Left ventricle myocardium inferior (tissue), 1 donor: ENCODE measurements around the gene TMEM126A. TPM values are rescaled to one million over a fixed set of nuclear protein-coding genes. Genes with fewer than 3 reads are reported as not detected.
A peak's percentile ranks its signal among the peaks of the same experiment; 100 is the strongest.

Source experiments
- DNase-seq: peaks from one replicate; pipeline ENCODE4 v3.0.0-alpha.2; 2020
- H3K27ac ChIP-seq: fragments of 200-600 bp; replicated peaks from 2 replicates; pipeline ENCODE4 v1.8.0; 2021
- H3K27me3 ChIP-seq: fragments of 200-600 bp; 2 replicates; pipeline ENCODE4 v1.8.0; 2021; ENCODE audit warnings: low read depth
- H3K36me3 ChIP-seq: fragments of 200-600 bp; 2 replicates; pipeline ENCODE4 v1.8.0; 2021
- H3K4me1 ChIP-seq: fragments of 200-600 bp; 2 replicates; pipeline ENCODE4 v1.8.0; 2021
- H3K4me3 ChIP-seq: fragments of 200-600 bp; 2 replicates; pipeline ENCODE4 v1.8.0; 2021; ENCODE audit warnings: mild to moderate bottlenecking, moderate library complexity
- H3K9me3 ChIP-seq: fragments of 200-600 bp; replicated peaks from 2 replicates; pipeline ENCODE4 v1.8.0; 2021
- CTCF ChIP-seq: fragments of 200-600 bp; IDR thresholded peaks from 2 replicates; pipeline ENCODE4 v1.8.0; 2021; ENCODE audit warnings: antibody characterized with exemption, mild to moderate bottlenecking, borderline replicate concordance
- intact Hi-C: fragments of 100-400 bp; cut with micrococcal nuclease; formaldehyde crosslinking; loops from one replicate; pipeline ENCODE4 v1.11.0; 2022
- total RNA-seq: library from RNA; stranded (reverse); fragmentation: NEBNext Ultra II Directional; extraction: Animal tissue kit (Norgen Biotek cat#: 25700); gene quantifications from one replicate; pipeline ENCODE4 v1.2.1, GENCODE V29; 2021
- donor health status: DM: no; HTN: yes; CAD: no; lungs with severe emphysema.

The TMEM126A gene
- total RNA-seq, 1 donor from 2014 or later: 75.2 TPM

DNA sequence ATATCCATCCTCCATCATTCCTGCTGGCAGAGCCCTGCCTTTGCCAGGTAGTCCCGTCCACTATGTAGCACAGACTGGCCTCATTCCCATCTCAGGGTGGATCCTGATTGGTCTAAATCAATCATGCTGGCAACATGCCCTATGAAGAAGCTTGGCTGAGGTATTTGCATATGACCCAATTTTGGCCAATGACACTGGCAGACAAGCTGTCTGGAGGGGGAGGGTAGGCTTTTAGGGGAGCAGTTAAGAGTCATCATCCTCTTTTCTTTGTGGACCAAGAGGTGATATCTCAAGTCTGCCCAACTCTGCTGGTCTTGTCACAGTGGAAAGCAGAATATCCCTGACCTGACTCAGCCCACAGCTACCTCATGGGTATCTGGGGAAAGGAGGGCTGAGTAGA lies 33.1 kb downstream of the TMEM126A start:
- H3K4me3 ChIP-seq: no peak overlapping the region
- TF ChIP-seq CTCF: no peak
- H3K27me3 ChIP-seq: no peaks in the 10 kb centered on the region
- no peaks in the 10 kb centered on the region for H3K9me3 ChIP-seq
- intact Hi-C loops: no loop called here
- peaks cover 39% of the 10 kb centered on the region for H3K4me1 ChIP-seq
- DNase-seq: no peak
- no peak overlapping the region for H3K27ac ChIP-seq
- no peaks in the 10 kb centered on the region for H3K36me3 ChIP-seq

GRCh38 chr11:85682330-85683305 lies 34.9 kb downstream of the TMEM126A start:
- DNase-seq: peak; percentile 81
- intact Hi-C loops: no loop called here
- peak overlapping the region; percentile 76 for H3K4me3 ChIP-seq
- no peaks in the 10 kb centered on the region for H3K9me3 ChIP-seq
- TF ChIP-seq CTCF: no peak
- H3K4me1 ChIP-seq: peaks cover 49% of the 10 kb centered on the region
- H3K27ac ChIP-seq: peak overlapping the region; percentile 50
- H3K36me3 ChIP-seq: no peaks in the 10 kb centered on the region
- H3K27me3 ChIP-seq: no peaks in the 10 kb centered on the region

DNA sequence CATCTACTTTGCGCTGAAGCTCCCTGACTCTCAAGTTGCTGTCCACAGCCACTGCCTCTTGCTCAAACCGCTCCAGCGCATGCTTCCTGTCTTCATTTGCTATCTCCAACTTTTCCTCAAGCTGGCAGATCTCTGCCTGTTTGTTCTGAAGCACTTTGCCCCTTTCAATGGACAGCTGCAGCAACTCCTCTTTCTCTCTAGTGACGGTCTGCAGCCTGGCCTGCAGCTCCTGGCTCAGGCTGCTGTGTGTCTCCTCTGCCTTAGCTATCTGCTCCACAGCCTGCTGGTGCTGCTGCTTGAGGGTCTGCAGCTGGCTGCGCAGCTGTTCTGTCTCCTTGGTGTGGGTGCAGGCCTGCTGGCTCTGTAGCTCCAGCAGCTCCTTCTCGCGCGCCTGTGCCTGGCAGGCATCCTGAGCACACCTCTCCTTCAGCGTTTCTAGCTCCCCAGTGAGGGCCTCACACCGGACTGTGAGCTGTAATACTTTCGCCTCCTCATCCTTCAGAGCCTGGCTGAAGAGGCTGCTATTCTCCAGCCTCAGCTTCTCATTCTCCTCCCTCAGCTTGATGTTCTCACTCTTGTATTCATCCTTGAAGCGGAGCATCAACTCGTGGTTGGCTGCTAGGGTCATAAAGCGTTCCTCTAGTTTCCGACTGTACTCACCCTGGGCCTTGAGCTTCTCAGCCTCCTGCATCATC lies 37.5 kb downstream of the TMEM126A start:
- peaks cover 49% of the 10 kb centered on the region for H3K4me1 ChIP-seq
- no peak for TF ChIP-seq CTCF
- H3K9me3 ChIP-seq: no peaks in the 10 kb centered on the region
- H3K27ac ChIP-seq: peak overlapping the region; percentile 87
- intact Hi-C loops: no loop called here
- DNase-seq: no peak
- peak overlapping the region; percentile 61 for H3K4me3 ChIP-seq
- H3K36me3 ChIP-seq: no peaks in the 10 kb centered on the region
- no peaks in the 10 kb centered on the region for H3K27me3 ChIP-seq

GRCh38 chr11:85685820-85686459 lies 38.2 kb downstream of the TMEM126A start, which contains the start of gene CCDC89:
Gene CCDC89 (minus strand): TSS chr11:85686195. CDS start chr11:85686130, 65 bp downstream.
- Histone ChIP-seq H3K36me3 (no peaks in the 10 kb centered on the region), H3K4me1 (peaks cover 49% of the 10 kb centered on the region), H3K27ac (peak within 1 kb of the TSS; percentile 87), H3K27me3 (no peaks in the 10 kb centered on the region), H3K4me3 (peak within 1 kb of the TSS; percentile 61), H3K9me3 (no peaks in the 10 kb centered on the region)
- intact Hi-C loops: no loop called here
- DNase-seq: peak; percentile 77
- TF ChIP-seq CTCF: no peak

DNA sequence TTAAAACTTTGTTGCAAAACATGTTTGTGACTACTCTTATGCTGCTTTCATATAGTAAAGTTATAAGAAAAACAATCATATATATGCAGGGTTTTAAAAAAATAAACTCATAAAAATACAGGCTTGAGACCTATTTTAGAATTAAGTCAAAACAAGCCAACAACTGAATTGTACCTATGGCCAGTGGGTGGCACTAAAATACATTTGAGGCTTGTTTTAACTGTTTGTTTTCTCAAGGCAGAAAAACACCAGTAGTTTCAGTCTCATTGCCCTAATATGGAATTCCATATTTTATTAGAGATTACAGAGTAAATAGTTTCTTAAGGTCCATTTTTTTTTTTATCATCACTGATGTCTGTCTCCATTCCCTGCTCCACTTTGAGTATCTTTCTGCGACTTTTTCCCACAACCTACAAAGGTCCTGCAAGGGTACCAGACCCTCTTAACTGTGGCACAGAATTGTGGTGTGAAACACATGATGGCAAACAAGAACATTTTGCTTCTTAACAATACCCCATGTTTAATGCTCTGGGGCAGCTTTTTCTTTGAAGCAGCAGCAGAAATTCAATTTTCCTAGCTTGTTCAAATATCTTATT lies 46.7 kb downstream of the TMEM126A start:
- Histone ChIP-seq H3K36me3 (no peaks in the 10 kb centered on the region), H3K27me3 (no peaks in the 10 kb centered on the region), H3K9me3 (no peaks in the 10 kb centered on the region), H3K4me1 (no peaks in the 10 kb centered on the region), H3K27ac (no peak overlapping the region), H3K4me3 (no peak overlapping the region)
- TF ChIP-seq CTCF: peak; percentile 65
- DNase-seq: no peak
- intact Hi-C loops: loop anchor here (10.0 kb wide), 1 partner anchor 120 kb away; the partner anchor contains the start of gene SYTL2
